DOHH2 (cell line): ENCODE results near the gene RGS7.

Experiments used
- H3F3A ChIP-seq: fragments of 200-600 bp; sonication (generic), shearing (Covaris generic); 2 replicates; pipeline ENCODE4 v1.6.0; 2016; ENCODE audit warnings: antibody characterized with exemption, mild to moderate bottlenecking; ENCODE audit not compliant: control insufficient read depth, insufficient read depth
- H3K27ac ChIP-seq: fragments of 200-600 bp; sonication (generic); 2 replicates; pipeline ENCODE4 v1.5.1; 2014; ENCODE audit warnings: low read depth, mild to moderate bottlenecking, low read length, moderate library complexity
- H3K27me3 ChIP-seq: fragments of 200-600 bp; sonication (generic); 2 replicates; pipeline ENCODE4 v1.6.1; 2014; ENCODE audit warnings: mild to moderate bottlenecking, low read length, mixed read lengths; ENCODE audit not compliant: control insufficient read depth
- H3K36me3 ChIP-seq: fragments of 200-600 bp; sonication (generic); 2 replicates; pipeline ENCODE4 v1.6.1; 2014; ENCODE audit warnings: mild to moderate bottlenecking, low read length, moderate library complexity, mixed read lengths; ENCODE audit not compliant: control insufficient read depth
- H3K4me1 ChIP-seq: fragments of 200-600 bp; sonication (generic); 2 replicates; pipeline ENCODE4 v1.6.1; 2014; ENCODE audit warnings: mild to moderate bottlenecking, low read length, mixed read lengths; ENCODE audit not compliant: control insufficient read depth
- H3K4me2 ChIP-seq: fragments of 200-600 bp; sonication (generic); 2 replicates; pipeline ENCODE4 v1.6.0; 2014; ENCODE audit warnings: mild to moderate bottlenecking, low read length, moderate library complexity
- H3K4me3 ChIP-seq: fragments of 200-600 bp; sonication (generic); 2 replicates; pipeline ENCODE4 v1.5.1; 2014; ENCODE audit warnings: mild to moderate bottlenecking, low read length, mixed read lengths
- H3K79me2 ChIP-seq: fragments of 200-600 bp; sonication (generic); 2 replicates; pipeline ENCODE4 v1.6.1; 2014; ENCODE audit warnings: mild to moderate bottlenecking, low read length, mixed read lengths; ENCODE audit not compliant: control insufficient read depth
- H3K9me2 ChIP-seq: fragments of 200-600 bp; sonication (generic); replicated peaks from 2 replicates; pipeline ENCODE4 v1.6.1; 2014; ENCODE audit warnings: mild to moderate bottlenecking, low read length, mixed read lengths; ENCODE audit not compliant: control insufficient read depth
- H3K9me3 ChIP-seq: fragments of 200-600 bp; sonication (generic); 2 replicates; pipeline ENCODE4 v1.6.1; 2014; ENCODE audit warnings: antibody characterized with exemption, low read length, mixed read lengths; ENCODE audit not compliant: control insufficient read depth, insufficient read depth
- H4K20me1 ChIP-seq: fragments of 200-600 bp; sonication (generic); 2 replicates; pipeline ENCODE4 v1.6.0; 2014; ENCODE audit warnings: low read depth, mild to moderate bottlenecking, antibody characterized with exemption, low read length, moderate library complexity; ENCODE audit not compliant: control insufficient read depth, insufficient read depth
- CTCF ChIP-seq: fragments of 200-600 bp; sonication (generic); IDR thresholded peaks from one replicate; pipeline ENCODE4 v1.5.1; 2014; ENCODE audit warnings: antibody characterized with exemption, mild to moderate bottlenecking, low read depth, low read length; ENCODE audit not compliant: poor library complexity, severe bottlenecking
- EZH2phosphoT487 ChIP-seq: fragments of 200-600 bp; sonication (generic); IDR thresholded peaks from 2 replicates; pipeline ENCODE4 v1.6.1; 2017; ENCODE audit warnings: borderline replicate concordance, mild to moderate bottlenecking, antibody characterized with exemption, low read length, moderate library complexity, mixed read lengths

Gene RGS7

GRCh38 chr1:241271427-241271826, 85.6 kb downstream of the RGS7 start:
- no peaks in the 10 kb centered on the region for H3K79me2 ChIP-seq
- no peaks in the 10 kb centered on the region for H3K9me2 ChIP-seq
- TF ChIP-seq CTCF (no peak), EZH2phosphoT487 (no peak)
- H3K4me3 ChIP-seq = no peak overlapping the region
- no peaks in the 10 kb centered on the region for H3K9me3 ChIP-seq
- H3K27ac ChIP-seq = no peak overlapping the region
- H3K36me3 ChIP-seq = no peaks in the 10 kb centered on the region
- H3K27me3 ChIP-seq = no peaks in the 10 kb centered on the region
- H4K20me1 ChIP-seq = no peaks in the 10 kb centered on the region
- H3F3A ChIP-seq = no peaks in the 10 kb centered on the region
- H3K4me2 ChIP-seq = no peak overlapping the region
- H3K4me1 ChIP-seq = no peaks in the 10 kb centered on the region

- no peak overlapping the region for H3K4me2 ChIP-seq
- H3K4me1 ChIP-seq = no peaks in the 10 kb centered on the region
- H3K9me3 ChIP-seq = no peaks in the 10 kb centered on the region
- H4K20me1 ChIP-seq = no peaks in the 10 kb centered on the region
- no peaks in the 10 kb centered on the region for H3F3A ChIP-seq
- no peaks in the 10 kb centered on the region for H3K36me3 ChIP-seq
- no peaks in the 10 kb centered on the region for H3K27me3 ChIP-seq
- H3K79me2 ChIP-seq = no peaks in the 10 kb centered on the region
- H3K9me2 ChIP-seq = no peaks in the 10 kb centered on the region
- no peak overlapping the region for H3K4me3 ChIP-seq
- TF ChIP-seq EZH2phosphoT487 = no peak
- TF ChIP-seq CTCF = no peak
- H3K27ac ChIP-seq = no peak overlapping the region
Observed at GRCh38 chr1:241270016-241270415, 87.0 kb downstream of the RGS7 start.

- no peak overlapping the region for H3K4me2 ChIP-seq
- H3K27ac ChIP-seq = no peak overlapping the region
- no peaks in the 10 kb centered on the region for H3K4me1 ChIP-seq
- H3F3A ChIP-seq = no peaks in the 10 kb centered on the region
- H3K9me3 ChIP-seq = no peaks in the 10 kb centered on the region
- no peaks in the 10 kb centered on the region for H3K36me3 ChIP-seq
- no peaks in the 10 kb centered on the region for H3K27me3 ChIP-seq
- no peak overlapping the region for H3K4me3 ChIP-seq
- H3K79me2 ChIP-seq = no peaks in the 10 kb centered on the region
- no peak for TF ChIP-seq EZH2phosphoT487
- no peak for TF ChIP-seq CTCF
- no peaks in the 10 kb centered on the region for H3K9me2 ChIP-seq
- no peaks in the 10 kb centered on the region for H4K20me1 ChIP-seq
Observed at GRCh38 chr1:241269116-241269515, 87.9 kb downstream of the RGS7 start.

DNA sequence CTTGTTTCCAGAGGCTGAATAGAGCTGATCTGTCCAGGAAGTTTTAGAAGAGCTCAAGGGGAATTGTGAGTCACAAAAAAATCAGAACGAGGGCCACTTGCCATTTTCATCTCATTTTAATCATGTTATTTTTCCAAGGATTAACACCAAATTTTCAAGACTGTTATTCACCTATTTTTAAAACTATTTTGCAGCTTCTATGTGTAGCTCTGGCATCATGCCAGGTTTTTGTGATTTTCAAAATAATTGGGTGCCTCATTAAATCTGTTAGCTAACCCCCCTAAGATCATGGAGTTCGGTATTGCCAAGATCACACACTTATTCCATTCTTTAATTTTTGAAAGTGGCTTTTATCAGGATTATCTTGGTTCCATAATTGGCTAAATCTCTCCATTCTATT, 90.9 kb downstream of the RGS7 start:
- H3K4me3 ChIP-seq = no peak overlapping the region
- H3K79me2 ChIP-seq = no peaks in the 10 kb centered on the region
- no peak overlapping the region for H3K27ac ChIP-seq
- H3K36me3 ChIP-seq = no peaks in the 10 kb centered on the region
- no peak overlapping the region for H3K4me2 ChIP-seq
- H3K9me2 ChIP-seq = no peaks in the 10 kb centered on the region
- TF ChIP-seq EZH2phosphoT487 = no peak
- TF ChIP-seq CTCF = no peak
- no peaks in the 10 kb centered on the region for H3K4me1 ChIP-seq
- H4K20me1 ChIP-seq = no peaks in the 10 kb centered on the region
- no peaks in the 10 kb centered on the region for H3F3A ChIP-seq
- H3K27me3 ChIP-seq = no peaks in the 10 kb centered on the region
- H3K9me3 ChIP-seq = no peaks in the 10 kb centered on the region
